Breast epithelium (tissue), 3 donors: ENCODE measurements around the gene FANK1.

ENCODE experiments used
- POLR2AphosphoS5 ChIP-seq, 3 donors: sonication (generic); formaldehyde crosslinking; IDR thresholded peaks; one replicate each; pipeline ENCODE4 v1.6.1; 2017; ENCODE audit warnings: antibody characterized with exemption in 3 of 3
- TF ChIP-seq, protein P1 (sequence below), 3 donors: fragments of 450-650 bp; IDR thresholded peaks; one replicate each; pipeline ENCODE4 v1.5.1; 2016 to 2017; ENCODE audit warnings: antibody characterized with exemption in 3 of 3, mild to moderate bottlenecking in 3 of 3, moderate library complexity in 3 of 3

GRCh38 chr10:125984865-125985495, 88.6 kb downstream of the FANK1 start:
- TF ChIP-seq, protein P1, sequence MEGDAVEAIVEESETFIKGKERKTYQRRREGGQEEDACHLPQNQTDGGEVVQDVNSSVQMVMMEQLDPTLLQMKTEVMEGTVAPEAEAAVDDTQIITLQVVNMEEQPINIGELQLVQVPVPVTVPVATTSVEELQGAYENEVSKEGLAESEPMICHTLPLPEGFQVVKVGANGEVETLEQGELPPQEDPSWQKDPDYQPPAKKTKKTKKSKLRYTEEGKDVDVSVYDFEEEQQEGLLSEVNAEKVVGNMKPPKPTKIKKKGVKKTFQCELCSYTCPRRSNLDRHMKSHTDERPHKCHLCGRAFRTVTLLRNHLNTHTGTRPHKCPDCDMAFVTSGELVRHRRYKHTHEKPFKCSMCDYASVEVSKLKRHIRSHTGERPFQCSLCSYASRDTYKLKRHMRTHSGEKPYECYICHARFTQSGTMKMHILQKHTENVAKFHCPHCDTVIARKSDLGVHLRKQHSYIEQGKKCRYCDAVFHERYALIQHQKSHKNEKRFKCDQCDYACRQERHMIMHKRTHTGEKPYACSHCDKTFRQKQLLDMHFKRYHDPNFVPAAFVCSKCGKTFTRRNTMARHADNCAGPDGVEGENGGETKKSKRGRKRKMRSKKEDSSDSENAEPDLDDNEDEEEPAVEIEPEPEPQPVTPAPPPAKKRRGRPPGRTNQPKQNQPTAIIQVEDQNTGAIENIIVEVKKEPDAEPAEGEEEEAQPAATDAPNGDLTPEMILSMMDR (IDR thresholded peaks at IDR 0.05) = no peak
- no peak for TF ChIP-seq POLR2AphosphoS5 (IDR thresholded peaks at IDR 0.05)
